Ascending aorta (tissue), 2 donors: ENCODE measurements around the gene TLN1. TPM values are rescaled to one million over a fixed set of nuclear protein-coding genes. Genes with fewer than 3 reads are reported as not detected.

ENCODE experiments used
- DNase-seq, 2 donors: peaks; one replicate each; pipeline ENCODE4 v3.0.0-alpha.2; 2019; ENCODE audit warnings: low spot score in 2 of 2
- H3K27ac ChIP-seq, 2 donors: fragments of 200-600 bp; sonication (generic); one replicate each; pipeline ENCODE4 v1.5.1; 2016 to 2017; ENCODE audit warnings: mild to moderate bottlenecking in 1 of 2
- H3K27me3 ChIP-seq: fragments of 200-600 bp; sonication (generic); one replicate; pipeline ENCODE4 v1.5.1; 2017
- H3K36me3 ChIP-seq, 2 donors: fragments of 200-600 bp; sonication (generic); one replicate each; pipeline ENCODE4 v1.5.1; 2016
- H3K4me1 ChIP-seq, 2 donors: fragments of 200-600 bp; sonication (generic); one replicate each; pipeline ENCODE4 v1.5.1; 2016 to 2017; ENCODE audit warnings: mild to moderate bottlenecking in 1 of 2
- H3K4me3 ChIP-seq, 2 donors: fragments of 200-600 bp; sonication (generic); one replicate each; pipeline ENCODE4 v1.5.1; 2016 to 2017; ENCODE audit warnings: mild to moderate bottlenecking in 1 of 2
- H3K9me3 ChIP-seq, 2 donors: fragments of 200-600 bp; sonication (generic); one replicate each; pipeline ENCODE4 v1.5.1; 2016
- intact Hi-C: fragments of 100-400 bp; cut with DNase I; formaldehyde crosslinking; loops from one replicate; pipeline ENCODE4 v1.15.1; 2023
- total RNA-seq: library from RNA; depleted of rRNA; stranded (reverse); fragments of >200 nt; gene quantifications from one replicate; pipeline ENCODE4 v1.1.0, GENCODE V29; 2016
- TF ChIP-seq, protein P1 (sequence below), 3 experiments: fragments of 200-600 bp in 2 of 3; fragments of 450-650 bp in 1 of 3; sonication (generic) in 2 of 3; IDR thresholded peaks; one replicate each; pipeline ENCODE4 v1.5.1; 2016 to 2019; ENCODE audit warnings: antibody characterized with exemption in 3 of 3, mild to moderate bottlenecking in 1 of 3, moderate library complexity in 1 of 3

TLN1 gene
- total RNA-seq, 1 donor from 2014 or later: 735 TPM

DNA sequence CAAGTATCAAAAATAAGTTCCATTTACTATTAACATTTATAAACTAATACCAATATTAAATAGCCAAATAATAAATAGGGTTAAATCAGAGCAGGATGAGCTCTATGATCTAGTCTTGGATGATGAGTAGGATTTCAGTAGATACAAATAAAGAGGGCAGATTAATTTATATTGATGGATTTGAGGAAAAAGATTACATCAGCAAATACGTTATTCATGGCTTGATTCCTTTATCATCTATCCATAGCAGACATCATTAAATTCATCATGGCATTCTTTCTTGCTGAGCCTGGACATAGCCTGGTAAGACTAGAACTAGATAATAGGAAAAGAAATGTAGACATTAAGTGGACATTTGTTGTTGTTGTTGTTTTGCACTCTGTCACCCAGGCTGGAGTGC lies 35.5 kb upstream of the TLN1 start:
- H3K4me3 ChIP-seq: no peak overlapping the region
- H3K27me3 ChIP-seq: no peaks in the 10 kb centered on the region
- H3K4me1 ChIP-seq: peaks cover 6 to 13% of the 10 kb centered on the region in 2 donors
- DNase-seq: no peak
- intact Hi-C loops: no loop called here
- no peaks in the 10 kb centered on the region for H3K36me3 ChIP-seq
- H3K9me3 ChIP-seq: no peaks in the 10 kb centered on the region
- H3K27ac ChIP-seq: no peak overlapping the region
- TF ChIP-seq, protein P1, sequence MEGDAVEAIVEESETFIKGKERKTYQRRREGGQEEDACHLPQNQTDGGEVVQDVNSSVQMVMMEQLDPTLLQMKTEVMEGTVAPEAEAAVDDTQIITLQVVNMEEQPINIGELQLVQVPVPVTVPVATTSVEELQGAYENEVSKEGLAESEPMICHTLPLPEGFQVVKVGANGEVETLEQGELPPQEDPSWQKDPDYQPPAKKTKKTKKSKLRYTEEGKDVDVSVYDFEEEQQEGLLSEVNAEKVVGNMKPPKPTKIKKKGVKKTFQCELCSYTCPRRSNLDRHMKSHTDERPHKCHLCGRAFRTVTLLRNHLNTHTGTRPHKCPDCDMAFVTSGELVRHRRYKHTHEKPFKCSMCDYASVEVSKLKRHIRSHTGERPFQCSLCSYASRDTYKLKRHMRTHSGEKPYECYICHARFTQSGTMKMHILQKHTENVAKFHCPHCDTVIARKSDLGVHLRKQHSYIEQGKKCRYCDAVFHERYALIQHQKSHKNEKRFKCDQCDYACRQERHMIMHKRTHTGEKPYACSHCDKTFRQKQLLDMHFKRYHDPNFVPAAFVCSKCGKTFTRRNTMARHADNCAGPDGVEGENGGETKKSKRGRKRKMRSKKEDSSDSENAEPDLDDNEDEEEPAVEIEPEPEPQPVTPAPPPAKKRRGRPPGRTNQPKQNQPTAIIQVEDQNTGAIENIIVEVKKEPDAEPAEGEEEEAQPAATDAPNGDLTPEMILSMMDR (IDR thresholded peaks at IDR 0.05): no peak

DNA sequence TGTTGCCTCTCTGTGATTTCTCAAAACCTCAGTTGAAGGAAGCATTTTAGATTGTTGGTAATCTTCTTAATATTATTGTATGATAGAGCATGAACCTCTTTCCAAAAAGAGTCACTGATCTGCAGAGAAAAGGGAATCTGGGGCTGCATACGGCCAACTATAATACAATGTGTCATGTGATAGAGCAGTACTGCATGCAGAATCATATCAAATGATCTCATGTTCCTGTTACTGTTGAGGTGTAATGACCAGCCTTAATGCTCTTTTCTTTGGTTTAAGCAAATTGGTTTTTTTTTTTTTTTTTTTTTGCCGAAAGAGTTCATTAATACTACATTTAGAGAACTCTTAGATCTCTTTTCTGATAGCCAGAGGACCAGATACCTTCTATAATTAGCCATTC lies 35.0 kb upstream of the TLN1 start:
- DNase-seq: no peak
- intact Hi-C loops: no loop called here
- H3K27me3 ChIP-seq: no peaks in the 10 kb centered on the region
- no peak overlapping the region for H3K4me3 ChIP-seq
- TF ChIP-seq, protein P1 (IDR thresholded peaks at IDR 0.05): no peak
- H3K27ac ChIP-seq: no peak overlapping the region
- peaks cover 6 to 12% of the 10 kb centered on the region in 2 donors for H3K4me1 ChIP-seq
- H3K9me3 ChIP-seq: no peaks in the 10 kb centered on the region
- H3K36me3 ChIP-seq: no peaks in the 10 kb centered on the region

- TF ChIP-seq, protein P1 (IDR thresholded peaks at IDR 0.05): no peak
- H3K4me1 ChIP-seq: peaks cover 0 to 16% of the 10 kb centered on the region in 2 donors
- H3K27me3 ChIP-seq: no peaks in the 10 kb centered on the region
- DNase-seq: no peak
- H3K27ac ChIP-seq: no peak overlapping the region
- H3K4me3 ChIP-seq: no peak overlapping the region
- H3K9me3 ChIP-seq: no peaks in the 10 kb centered on the region
- intact Hi-C loops: no loop called here
- no peaks in the 10 kb centered on the region for H3K36me3 ChIP-seq
Measured at GRCh38 chr9:35763803-35764202, 31.8 kb upstream of the TLN1 start.

- no peak overlapping the region for H3K4me3 ChIP-seq
- H3K4me1 ChIP-seq: peaks cover 0 to 22% of the 10 kb centered on the region in 2 donors
- no peaks in the 10 kb centered on the region for H3K36me3 ChIP-seq
- DNase-seq: no peak
- no peaks in the 10 kb centered on the region for H3K27me3 ChIP-seq
- TF ChIP-seq, protein P1 (IDR thresholded peaks at IDR 0.05): no peak
- no peaks in the 10 kb centered on the region for H3K9me3 ChIP-seq
- H3K27ac ChIP-seq: no peak overlapping the region
- intact Hi-C loops: no loop called here
Measured at GRCh38 chr9:35763181-35763580, 31.2 kb upstream of the TLN1 start.

DNA sequence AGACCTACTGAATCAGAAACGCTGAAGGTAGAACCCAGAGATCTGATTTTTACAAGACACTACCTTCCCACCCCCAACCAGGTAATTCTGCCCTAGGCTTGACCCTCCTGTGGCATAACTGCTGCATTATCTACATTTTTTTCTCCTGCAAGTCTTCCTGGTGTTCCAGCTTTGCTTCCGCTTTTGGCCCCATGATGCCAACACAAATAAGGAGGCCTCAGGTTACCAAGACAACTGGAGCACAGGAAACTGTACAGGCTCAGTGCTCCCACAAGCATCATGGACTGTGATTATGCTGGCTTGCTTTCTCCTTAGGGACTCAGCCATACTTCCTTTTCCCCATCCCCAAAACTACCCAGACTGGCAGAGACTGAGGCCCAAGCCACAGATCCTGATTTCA lies 28.7 kb upstream of the TLN1 start:
- Histone ChIP-seq H3K27ac (peak overlapping the region; percentile 35 to 98), H3K9me3 (no peaks in the 10 kb centered on the region), H3K36me3 (no peaks in the 10 kb centered on the region), H3K4me3 (no peak overlapping the region), H3K27me3 (no peaks in the 10 kb centered on the region), H3K4me1 (peaks cover 5 to 31% of the 10 kb centered on the region in 2 donors)
- DNase-seq: peak in 1 of 2 donors; percentile 73
- TF ChIP-seq, protein P1 (IDR thresholded peaks at IDR 0.05): no peak
- intact Hi-C loops: no loop called here

GRCh38 chr9:35759795-35760194 lies 27.8 kb upstream of the TLN1 start:
- Histone ChIP-seq H3K27me3 (no peaks in the 10 kb centered on the region), H3K36me3 (no peaks in the 10 kb centered on the region), H3K4me3 (no peak overlapping the region), H3K27ac (peak overlapping the region; percentile 98), H3K9me3 (no peaks in the 10 kb centered on the region), H3K4me1 (peaks cover 5 to 31% of the 10 kb centered on the region in 2 donors)
- no peak for DNase-seq
- intact Hi-C loops: loop anchor here (5.0 kb wide), 1 partner anchor 68 kb away; the partner anchor contains the start of genes FAM221B and TMEM8B
- TF ChIP-seq, protein P1 (IDR thresholded peaks at IDR 0.05): no peak
